DMS 273 (cell line): ENCODE results near the gene KRTDAP.
A peak's percentile ranks its signal among the peaks of the same experiment; 100 is the strongest.

ENCODE experiments used
- DNase-seq: peaks from one replicate; lab custom pipeline; 2025; ENCODE audit not compliant: unreplicated experiment; lab: John Stamatoyannopoulos, UW

Gene KRTDAP

GRCh38 chr19:35513628-35514281 is 23.5 kb upstream of the KRTDAP start, which contains the start of gene DMKN:
DMKN (minus strand) TSS chr19:35513649; CDS start chr19:35513475, 174 bp downstream.
- DNase-seq = no peak

GRCh38 chr19:35512831-35513627 is 22.8 kb upstream of the KRTDAP start:
- peak; percentile 73 for DNase-seq

- no peak for DNase-seq
Observed at GRCh38 chr19:35511337-35511736, 21.1 kb upstream of the KRTDAP start.

- DNase-seq = no peak
Observed at GRCh38 chr19:35510626-35510964, 20.3 kb upstream of the KRTDAP start.

DNA sequence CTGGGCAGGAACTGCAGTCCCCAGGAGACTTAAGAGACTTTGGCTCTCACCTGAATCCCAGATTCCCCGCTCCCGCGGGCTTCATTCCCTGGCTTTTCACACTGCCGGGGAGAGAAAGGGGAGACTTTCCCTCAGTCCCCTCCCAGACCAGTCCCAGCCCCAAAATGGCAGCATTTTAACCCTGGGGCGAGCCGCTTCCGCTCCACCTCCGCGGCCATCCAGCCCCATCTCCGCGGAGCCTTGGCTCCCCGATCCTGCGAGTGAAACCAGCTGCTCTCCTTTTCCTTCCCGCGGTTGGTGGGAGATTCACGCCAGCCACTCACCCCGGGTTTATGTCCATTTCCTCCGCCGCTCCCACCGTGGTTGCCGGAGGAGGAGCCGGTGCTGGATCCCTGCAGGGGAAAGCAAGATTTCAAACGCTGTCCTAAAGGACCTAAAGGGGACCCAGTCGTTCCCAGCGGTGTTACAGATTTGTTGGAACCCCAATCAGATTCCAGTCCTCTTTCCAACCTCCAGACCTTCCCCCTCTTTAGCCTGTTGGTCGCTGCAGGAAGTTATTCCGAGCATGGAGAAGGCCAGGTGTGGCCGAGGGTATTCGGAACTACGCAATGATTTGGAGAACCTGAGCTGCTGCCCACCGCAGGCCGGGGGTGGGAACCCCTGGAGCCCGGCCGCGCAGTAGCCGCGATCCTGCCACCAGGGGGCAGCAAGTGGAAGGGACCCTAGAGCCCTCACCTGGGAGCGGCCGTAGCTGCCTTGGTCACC is 19.8 kb upstream of the KRTDAP start:
- DNase-seq = peak; percentile 81

GRCh38 chr19:35509018-35509652 is 18.9 kb upstream of the KRTDAP start:
- peak; percentile 24 for DNase-seq

- DNase-seq = no peak
Observed at GRCh38 chr19:35508129-35508528, 17.9 kb upstream of the KRTDAP start.

DNA sequence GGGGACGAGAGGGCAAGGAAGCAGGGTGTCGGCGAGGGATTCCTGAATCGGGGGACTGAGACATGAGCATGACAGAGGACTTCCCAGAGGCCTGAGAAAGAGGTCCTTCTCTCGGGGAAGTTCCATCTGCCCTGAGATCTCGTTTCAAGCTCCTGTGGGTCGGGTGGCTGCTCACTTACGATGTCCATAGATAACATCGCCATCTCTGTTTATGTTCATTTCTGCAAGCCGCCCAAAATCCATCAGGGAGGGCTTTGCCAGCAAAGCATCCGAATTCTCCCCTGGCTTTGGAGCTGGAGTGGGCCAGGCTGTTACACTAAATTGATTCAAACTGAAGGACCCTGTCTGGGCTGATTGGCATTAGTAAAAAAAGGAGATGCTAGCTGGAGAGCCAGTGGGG is 17.3 kb upstream of the KRTDAP start:
- DNase-seq = no peak

DNA sequence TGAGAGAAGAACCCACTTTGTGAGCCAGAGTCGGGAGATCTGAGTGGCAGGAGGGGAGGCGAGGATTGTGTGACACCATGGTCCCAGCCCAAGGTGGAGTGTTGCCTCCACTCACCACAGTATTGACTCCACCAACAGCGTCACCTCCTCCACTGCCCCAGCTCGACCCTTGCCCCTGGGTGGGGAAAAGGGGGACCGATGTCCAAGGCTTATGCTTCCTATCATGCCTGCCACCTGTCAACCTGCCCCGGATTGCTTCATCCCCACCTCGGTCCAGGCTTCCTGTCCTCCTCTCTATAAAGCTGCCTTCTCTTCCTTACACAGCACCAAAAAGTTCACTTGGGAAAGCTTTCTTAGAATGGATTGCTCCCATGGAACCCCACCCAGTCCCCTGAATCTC is 15.7 kb upstream of the KRTDAP start:
- no peak for DNase-seq

- no peak for DNase-seq
Observed at GRCh38 chr19:35502751-35503150, 12.5 kb upstream of the KRTDAP start.

- DNase-seq = no peak
Observed at GRCh38 chr19:35501684-35502083, 11.4 kb upstream of the KRTDAP start.

DNA sequence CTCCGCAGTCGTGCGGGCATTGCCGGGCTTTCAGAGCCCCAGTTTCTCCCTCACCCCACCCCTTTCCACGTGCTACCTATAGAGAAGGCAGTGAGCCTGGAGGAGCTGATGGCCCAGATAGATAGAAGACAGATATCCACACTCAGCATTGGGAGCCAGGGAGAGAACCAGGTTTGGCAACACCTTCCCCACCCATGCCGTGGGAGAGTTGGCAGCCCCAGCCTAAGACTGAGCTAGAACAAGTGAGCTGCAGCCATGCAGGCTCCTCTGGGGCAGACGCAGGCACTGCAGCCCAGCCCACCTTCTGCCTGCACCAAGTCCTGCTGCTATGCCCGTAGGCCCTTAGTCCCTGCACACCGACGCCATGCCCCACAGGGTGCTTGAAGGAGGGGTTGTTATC is 10.3 kb upstream of the KRTDAP start:
- DNase-seq = no peak

DNA sequence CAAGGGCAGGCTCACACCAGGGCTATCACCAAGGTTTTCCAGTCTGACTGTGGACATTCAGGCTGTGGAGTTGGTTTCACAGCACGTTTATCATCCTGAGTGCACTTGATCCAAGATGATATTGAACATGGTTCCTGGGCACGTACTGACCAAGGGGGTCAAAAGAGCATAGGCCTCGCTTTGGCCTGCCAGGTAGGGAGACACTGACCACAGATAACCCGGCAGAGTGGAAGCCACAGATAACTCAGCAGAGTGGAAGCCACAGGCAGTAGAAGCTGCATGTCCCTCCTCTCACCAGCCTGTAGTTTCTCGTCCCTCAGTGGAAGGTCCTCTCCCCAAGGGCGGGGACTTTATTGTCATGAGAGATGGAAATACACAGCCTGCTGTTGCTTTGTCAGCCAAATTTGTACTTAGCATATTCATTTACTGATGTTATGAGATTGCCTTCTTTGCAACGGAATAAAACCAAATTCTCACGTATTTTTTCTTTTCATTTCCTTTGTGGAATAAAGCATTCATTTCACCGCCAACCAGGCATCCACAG is 8.8 kb upstream of the KRTDAP start:
- no peak for DNase-seq

GRCh38 chr19:35498220-35498619 is 8.0 kb upstream of the KRTDAP start:
- DNase-seq = no peak

DNA sequence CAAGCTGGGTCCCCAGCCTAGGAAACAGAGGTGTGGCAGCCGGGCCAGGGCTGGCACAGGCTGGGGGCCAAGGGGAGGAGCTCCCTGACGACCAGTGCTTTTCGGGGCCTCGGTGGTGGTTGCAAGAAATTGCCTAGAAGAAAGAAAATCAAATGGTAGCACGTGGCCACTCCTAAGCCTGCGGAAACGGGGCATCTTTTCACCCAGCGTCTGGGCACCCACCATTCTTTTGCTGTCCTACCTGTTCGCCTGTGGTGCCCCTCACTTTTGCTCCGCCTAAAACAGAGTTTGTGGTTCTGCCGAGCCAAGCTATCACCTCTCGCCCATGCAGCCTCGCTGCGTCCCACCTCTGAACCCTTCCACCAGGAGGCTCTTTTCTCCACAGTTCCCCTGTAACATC is 7.1 kb upstream of the KRTDAP start:
- peak; percentile 16 for DNase-seq

DNA sequence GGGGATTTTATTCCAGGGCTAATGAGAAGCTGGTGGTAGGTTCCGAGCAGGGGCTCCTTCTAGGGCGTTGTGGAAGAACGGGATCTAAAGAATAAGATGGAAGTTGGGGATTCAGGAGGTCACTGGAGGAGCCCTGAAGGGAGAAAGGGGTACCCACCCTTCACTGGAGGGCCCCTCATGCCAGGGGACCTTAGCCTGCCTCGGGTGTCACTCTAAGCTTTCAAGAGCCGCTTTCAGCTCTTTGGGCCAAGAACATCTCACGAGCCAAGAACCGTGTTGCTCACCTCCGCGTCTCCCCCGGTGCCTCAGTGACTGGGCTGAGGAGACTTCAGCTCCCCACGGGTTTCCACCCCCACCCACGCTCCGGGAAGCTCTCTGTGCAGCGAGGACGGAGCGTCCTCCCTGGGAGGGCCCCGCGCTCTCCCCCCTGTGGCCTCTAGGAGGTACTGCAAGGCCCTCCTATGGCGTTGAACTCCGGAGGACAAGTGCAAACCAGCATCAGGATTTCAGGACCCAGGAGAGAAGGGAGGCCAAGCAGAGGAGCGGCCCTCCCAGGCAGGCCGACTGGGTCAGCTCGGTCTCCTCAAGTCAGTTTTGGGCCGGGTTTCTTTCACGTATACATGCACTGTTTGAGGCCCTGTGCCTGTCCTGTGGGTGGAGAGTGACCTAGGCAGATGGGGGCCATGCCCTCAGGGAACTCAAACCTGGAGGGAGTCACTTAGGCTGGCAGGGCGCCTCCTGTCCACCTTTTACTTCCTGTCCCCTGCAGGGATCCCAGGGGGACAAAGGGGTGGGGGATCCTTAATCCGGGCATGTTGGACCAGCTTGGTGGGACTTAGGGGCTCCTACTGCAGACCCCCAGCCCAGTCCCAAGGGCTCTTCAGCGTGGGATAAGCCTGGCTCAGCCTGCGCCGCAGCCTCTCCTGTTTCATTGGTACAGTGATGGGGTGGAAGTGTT is 5.1 kb upstream of the KRTDAP start:
- peak; percentile 85 for DNase-seq

DNA sequence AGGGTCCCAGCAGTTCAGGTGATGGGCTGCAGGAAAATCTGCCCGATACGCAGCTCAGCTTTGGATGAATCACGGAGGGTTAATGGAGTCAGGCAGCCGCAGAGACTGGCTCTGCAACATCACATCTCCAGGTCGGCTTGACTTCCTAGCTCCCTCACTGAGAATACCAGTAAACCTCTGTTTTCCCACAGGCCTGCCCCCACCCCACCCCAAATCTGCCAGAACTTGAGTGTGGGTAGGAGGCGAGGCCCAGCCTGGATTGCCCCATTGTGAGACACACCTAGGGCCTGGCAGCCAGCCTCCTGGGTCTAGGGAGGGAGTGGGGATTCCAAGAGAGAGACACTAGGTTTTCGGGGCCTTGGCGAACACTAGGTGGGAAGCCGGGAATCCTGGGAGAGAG is 3.7 kb upstream of the KRTDAP start:
- DNase-seq = no peak

GRCh38 chr19:35491836-35492360 is 1.6 kb upstream of the KRTDAP start:
- no peak for DNase-seq

DNA sequence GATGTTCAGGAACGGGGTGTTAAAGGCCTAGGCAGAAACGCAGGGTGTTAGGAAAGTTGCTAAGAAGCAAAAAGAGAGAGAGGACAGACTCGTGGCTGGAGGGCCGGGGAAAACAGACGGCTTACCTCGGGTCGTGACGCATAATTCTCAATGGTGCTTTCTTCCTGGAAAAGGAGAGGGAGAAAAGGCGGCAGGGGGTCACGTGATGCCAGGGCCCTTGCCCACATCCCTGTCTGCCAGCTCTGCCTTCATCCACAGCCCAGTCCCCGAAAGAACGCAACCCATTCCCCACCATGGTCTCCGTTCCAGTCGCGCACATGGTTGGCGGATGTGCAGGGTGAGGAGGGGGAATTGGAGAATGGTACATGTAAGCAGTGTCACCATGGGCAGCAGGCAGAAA is 1.6 kb downstream of the KRTDAP start:
- no peak for DNase-seq

- DNase-seq = no peak
Observed at GRCh38 chr19:35487656-35488182, 2.5 kb downstream of the KRTDAP start.
